ENCODE measurements around the gene PRDM7.
"Not testable (repeated sequence)": the region's sequence is repeated elsewhere in the genome, so short reads cannot be mapped to it uniquely, and the experiment has no call there.

The PRDM7 gene

DNA sequence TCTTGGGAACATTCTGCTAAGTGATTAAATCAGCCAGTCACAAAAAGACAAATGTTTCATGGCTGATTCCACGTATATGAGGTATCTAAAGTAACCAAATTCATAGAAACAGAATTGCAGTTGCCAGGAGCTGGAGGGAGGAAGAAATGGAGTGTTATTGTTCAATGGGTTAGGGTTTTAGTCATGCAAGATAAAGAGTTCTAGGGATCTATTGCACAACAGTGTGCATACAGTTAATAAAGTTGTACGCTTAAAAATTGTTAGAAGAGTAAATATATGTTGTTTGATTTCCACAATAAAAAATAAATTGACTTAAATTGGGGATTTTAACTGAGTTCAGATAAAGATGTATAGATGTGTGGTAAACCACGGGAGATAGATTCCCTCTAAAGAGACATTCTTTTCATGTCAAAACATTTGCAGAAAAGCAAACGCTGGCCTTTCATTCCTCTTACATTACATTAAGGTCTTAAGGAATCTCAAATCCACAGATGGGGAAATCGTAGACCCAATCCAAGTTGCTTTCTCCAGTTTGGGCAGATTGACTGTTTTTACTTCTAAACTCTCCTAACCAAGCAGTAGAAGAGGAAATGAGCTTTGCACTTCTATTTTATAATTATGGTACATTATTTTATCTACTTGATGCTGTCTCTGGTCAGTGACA, 4.6 kb downstream of the PRDM7 start:
- no peak for DNase-seq (ENCODE audit: low read depth, low spot score)

DNA sequence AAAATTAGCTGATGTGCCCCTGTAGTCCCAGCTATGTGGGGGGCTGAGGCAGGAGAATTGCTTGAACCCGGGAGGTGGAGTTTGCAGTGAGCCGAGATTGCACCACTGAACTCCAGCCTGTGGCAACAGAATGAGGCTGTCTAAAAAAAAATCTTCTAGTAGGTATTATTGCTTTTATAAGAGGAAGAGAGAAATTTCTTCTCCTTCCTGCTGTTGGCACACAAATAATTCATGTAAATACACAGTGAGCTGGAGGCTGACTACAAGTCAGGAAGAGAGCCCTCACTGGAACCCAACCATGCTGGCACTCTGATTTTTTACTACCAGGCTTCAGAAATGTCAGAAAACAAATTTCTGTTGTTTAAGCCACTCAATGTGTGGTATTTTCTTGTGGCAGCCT, 6.7 kb downstream of the PRDM7 start:
- no peak for DNase-seq (ENCODE audit: low read depth, low spot score)

DNA sequence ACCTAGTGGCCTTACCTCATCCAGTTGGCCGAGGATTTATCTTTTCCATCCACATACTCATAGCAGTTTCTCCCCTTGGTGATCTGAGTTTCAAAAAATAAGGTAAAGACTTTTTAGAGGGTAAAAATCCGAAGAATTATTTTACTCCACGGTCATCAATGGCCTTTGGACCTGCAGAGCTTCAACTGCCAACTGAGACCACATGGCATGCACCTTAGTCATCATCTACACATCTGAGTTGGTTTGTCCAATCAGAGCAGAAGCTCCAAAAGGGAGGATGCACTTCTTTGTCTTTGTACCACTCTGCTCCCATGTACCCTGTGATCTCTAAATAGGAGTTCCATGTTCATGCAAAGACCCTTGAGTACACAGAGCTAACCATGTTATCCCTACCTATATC, 15.7 kb downstream of the PRDM7 start:
- no peak for DNase-seq (ENCODE audit: low read depth, low spot score)

DNA sequence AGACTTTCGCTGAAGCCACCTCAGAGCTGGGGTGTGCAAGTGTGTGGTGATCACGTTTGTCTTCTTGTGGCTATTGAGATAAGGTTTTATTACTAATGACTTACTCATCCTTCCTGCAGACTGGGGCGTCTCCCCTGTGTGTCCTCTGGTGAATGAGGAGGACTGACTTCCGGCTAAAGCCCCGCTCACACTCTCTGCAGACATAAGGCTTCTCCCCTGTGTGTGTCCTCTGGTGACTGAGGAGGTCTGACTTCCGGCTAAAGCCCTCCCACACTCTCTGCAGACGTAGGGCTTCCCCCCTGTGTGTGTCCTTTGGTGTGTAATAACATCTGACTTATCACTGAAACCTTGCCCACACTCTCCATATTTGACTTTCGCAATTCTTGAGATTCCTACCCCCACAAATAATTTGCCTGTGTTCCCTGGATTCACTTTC, 19.4 kb downstream of the PRDM7 start:
- no peak for DNase-seq (ENCODE audit: low read depth, low spot score)

DNA sequence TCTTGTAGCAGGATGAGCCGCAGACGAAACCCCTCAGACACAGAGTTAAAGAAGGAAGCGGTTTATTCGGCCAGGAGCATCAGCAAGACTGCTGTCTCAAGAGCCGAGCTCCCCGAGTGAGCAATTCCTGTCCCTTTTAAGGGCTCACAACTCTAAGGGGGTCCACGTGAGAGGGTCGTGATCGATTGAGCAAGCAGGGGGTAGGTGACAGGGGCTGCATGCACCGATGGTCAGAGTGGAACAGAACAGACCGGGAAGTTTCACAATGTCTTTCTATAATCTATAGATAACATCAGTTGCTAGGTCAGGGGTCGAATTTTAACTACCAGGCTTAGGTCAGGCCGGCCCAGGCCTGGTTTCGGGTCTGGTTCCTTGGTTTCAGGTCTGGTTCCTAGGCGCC, 20.6 kb downstream of the PRDM7 start:
- DNase-seq (ENCODE audit: low read depth, low spot score): not testable (repeated sequence)

DNA sequence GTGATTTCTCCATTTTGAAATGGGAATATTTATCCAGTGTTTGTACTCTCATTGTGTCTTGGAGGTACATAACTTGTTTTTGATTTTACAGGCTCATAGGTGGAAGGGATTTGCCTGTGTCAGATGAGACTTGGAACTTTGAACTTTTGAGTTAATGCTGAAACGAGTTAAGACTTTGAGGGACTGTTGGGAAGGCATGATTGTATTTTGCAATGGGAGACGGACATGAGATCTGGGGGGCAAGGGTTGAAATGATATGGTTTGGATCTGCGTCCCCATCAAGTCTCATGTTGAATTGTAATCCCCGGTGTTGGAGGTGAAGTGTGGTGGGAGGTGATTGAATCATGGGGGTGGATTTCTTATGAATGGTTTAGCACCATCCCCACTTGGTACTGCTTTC, 21.8 kb downstream of the PRDM7 start:
- DNase-seq (ENCODE audit: low read depth, low spot score): no peak

DNA sequence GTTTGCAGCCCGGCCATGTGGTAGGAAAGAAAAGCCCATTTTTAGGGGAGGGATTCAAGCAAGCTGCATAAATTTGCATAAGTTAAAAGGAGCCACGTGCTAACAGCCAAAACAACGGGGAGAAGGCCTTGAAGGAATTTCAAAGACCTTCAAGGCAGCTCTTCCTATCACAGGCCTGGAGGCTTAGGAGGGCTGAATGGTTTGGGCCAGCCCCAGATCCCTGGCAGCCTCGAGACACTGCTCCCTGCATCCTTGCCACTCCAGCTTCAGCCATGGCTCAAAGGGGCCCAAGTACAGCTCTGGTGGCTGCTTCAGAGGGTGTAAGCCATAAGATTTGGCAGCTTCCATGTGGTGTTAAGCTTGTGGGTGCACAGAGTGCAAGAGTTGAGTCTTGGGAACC, 22.6 kb downstream of the PRDM7 start:
- DNase-seq (ENCODE audit: low read depth, low spot score): no peak

DNA sequence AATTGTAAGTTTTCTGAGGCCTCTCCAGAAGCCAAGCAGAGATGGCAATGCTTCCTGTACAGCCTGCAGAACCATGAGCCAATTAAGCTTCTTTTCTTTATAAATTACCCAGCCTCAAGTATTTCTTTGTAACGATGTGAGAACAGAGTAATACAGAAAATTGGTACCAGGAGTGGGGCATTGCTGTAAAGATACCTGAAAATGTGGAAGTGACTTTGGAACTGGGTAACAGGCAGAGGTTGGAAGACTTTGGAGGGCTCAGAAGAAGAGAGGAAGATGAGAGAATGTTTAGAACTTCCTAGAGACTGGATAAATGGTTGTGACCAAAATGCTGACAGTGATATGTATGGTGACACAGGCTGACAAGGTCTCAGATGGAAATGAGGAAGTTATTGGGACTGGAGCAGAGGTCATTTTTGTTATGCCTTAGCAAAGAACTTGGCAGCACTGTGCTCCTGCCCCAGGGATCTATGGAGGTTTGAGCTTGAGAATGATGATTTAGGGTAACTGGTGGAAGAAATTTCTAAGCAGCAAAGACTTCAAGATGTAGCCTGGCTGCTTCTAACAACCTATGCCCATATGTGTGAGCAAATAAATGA, 23.1 kb downstream of the PRDM7 start:
- no peak for DNase-seq (ENCODE audit: low read depth, low spot score)

DNA sequence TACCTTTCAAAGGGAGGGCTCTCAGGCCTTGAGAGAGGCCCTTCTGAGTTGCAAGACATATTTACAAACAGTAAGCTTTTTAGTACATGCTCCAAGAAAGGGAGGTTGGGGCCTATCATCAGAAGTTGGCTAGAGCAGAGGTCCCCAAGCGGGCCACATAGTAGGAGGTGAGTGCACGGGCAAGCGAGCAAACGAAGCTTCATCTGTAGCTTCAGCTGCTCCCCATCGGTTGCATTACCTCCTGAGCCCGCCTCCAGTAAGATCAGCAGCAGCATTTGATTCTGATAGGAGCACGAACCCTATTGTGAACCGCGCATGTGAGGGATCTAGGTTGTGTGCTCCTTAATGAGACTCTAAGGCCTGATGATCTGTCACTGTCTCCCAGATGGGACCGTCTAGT, 26.2 kb downstream of the PRDM7 start:
- DNase-seq (ENCODE audit: low read depth, low spot score): no peak

DNA sequence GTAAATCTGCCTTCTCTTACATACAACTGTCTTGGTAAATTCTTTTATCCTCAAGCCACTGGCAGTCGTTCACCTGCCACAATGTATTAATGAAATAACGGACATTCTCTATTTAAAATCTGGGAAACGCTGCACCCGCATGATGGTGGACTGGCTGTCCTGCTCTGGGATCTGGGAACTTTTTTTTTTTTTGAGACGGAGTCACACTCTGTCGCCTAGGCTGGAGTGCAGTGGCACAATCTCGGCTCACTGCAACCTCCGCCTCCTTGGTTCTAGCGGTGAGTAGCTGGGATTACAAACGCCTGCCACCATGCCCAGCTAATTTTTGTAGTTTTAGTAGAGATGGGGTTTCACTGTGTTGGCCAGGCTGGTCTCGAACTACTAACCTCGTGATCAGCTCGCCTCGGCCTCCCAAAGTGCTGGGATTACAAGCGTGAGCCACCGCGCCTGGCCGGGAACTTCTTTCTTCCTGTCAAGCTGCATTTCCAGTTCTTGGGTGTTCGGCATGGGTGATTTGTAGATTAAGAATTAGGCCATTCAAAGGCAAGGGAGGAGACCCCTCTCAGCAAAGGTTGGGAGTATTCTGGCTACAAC, 28.3 kb downstream of the PRDM7 start:
- no peak for DNase-seq (ENCODE audit: low read depth, low spot score)

DNA sequence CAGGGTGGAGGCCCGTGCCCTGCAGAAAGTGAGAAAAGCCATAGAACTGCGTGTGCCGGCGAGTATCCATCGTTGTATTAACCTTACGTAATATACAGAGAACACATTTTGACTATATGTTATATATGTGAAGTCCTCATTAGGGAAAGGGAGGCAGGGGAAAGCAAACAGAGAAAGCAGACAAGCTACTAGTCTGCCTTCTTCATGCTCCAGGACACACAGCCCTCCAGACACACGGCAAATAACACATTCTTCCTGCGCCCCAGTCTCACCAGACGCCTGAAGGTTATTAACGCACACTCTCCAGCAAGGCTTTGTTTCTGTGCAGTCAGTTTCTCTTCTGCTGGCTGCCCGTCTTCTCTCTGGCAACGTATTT, 28.8 kb downstream of the PRDM7 start:
- DNase-seq (ENCODE audit: low read depth, low spot score): no peak

DNA sequence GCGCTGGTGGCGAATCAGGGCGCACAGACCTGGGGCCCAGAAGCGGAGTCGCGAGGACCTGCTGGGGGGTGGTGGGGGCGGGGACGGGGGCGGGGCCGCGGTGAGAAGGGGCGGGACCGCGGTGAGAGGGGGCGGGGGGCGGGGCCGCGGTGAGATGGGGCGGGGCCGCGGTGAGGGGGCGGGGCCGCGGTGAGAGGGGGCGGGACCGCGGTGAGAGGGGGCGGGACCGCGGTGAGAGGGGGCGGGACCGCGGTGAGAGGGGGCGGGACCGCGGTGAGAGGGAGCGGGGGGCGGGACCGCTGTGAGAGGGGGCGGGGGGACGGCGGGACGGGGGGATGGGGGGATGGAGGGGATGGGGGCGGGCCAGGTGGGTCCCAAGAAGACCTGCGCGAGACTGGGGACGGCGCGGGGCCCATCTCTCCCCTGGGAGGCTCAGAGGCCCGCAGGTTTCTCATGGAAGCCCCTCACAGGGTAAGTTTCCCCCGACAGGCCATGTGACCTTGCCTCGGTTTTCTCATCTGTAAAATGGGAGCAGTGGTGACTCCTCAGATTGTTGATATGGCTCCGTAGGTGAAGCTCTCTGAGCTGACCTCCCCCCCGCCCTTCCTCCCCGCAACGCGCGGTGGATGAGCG, 29.3 kb downstream of the PRDM7 start:
- DNase-seq (ENCODE audit: low read depth, low spot score): no peak

DNA sequence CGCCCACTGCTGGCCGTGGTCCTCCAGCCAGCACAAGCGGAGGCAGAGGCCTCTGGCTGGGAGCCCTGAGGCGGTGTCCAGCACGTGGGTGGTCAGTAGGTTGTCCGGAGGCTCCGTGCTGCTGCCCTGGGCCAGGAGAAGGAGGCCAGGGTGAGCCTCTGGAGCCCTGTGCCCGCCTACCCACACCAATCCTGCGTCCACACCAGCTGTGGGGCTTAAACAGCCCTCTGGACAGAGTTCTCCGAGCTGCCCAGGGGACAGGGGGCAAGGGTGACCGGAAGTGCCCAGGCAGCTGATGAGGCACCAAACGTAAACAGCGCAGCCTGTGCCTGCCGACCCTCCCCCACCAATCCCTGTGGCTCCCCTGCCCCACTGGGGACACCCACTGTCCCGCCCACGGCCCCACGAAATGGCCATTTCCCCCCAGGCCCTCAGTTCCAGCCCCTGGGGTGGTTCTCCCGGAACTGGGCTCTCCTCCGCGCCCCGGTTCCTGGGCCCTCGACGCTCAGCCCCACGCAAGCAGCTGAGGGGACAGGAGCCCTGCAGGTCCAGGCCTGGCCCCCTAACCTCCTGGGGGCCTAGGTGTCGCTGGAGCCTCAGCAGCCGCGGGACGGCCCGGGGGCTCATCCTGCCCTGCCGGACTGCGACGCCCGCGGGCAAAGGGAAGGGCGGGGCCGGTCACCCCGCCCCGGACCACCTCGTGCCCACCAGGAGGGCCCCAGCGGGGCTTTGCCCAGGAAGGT, 30.0 kb downstream of the PRDM7 start:
- DNase-seq (ENCODE audit: low read depth, low spot score): no peak

DNA sequence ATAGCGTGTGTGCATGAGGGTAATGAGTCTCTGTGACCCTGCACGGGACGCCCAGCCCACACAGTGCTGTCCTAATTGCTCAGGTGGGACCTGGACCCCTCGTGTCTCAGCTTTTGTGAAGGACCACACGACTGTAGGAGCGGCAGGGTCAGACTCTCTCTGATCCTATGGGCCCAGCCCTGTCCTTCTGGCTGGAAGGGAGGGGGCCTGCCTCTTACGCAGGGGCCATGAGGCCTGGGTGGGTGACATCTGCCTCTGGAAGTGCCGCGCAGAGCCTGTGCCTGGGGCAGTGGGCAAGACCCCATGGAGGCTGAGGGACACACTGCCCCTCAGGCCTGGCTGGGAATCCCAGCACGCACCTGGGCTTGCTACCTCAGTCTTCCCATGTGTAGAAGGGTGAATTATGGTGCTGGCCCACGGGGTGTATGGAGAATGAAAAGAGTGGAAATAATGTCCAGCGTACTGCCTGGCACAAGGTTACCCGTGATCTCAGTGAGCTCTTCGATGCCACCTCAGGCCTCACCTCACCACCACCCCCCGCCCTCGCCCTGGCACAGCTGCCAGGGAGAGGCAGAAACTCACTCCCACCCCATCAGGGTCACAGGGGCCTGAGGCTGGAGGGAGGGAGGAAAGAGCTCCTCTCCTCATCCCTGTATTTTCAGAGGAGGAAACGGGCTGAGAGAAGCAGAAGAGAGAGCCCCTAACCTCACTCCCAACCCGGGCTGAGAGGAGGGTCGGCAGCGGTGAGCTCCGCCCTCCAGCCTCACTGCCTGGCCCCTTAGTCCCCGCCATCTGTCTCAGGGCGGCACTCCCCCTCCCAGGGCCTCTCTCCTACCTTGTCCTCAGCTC, 30.8 kb downstream of the PRDM7 start:
- DNase-seq (ENCODE audit: low read depth, low spot score): no peak

DNA sequence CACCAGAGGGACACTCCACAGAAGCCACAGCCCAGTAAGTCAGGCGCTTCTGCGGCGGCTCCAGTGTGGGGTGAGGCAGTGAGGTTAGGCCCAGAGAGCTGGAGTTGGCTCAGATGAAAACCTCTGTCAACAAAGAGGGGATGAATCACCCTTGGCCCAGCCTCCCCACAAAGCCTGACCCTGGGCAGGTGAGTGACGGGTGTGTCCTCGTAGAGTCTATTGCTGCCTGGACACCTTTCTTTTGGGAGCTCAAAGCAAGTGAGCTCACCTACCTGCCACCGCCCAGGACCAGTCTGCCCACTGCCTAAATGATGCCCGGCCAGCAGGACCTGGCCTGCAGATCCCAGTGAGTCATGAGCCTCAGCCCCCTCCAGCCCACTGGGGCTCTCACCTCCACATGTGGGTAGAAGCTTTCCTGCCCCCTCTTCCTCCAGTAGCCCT, 33.0 kb downstream of the PRDM7 start:
- no peak for DNase-seq (ENCODE audit: low read depth, low spot score)

DNA sequence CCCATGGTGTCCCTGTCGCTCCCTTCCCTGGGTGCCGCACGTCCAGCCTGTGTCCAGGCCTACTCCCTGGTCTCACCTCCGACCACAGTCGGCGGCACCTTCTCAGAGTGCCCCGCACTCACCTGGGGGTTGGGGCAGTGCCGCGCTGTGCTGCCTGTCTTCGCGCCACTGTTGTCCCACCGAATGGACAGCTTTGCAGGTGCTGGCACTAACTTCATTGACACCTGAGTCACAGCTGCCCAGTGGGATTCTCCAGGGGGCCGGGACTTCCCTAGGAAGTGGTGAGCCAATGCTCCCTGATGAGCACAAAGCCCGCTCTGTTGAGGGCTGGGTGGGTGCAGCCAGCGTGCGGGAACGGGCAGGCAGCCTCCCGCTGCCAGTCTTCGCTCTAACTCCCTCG, 33.6 kb downstream of the PRDM7 start:
- no peak for DNase-seq (ENCODE audit: low read depth, low spot score)

DNA sequence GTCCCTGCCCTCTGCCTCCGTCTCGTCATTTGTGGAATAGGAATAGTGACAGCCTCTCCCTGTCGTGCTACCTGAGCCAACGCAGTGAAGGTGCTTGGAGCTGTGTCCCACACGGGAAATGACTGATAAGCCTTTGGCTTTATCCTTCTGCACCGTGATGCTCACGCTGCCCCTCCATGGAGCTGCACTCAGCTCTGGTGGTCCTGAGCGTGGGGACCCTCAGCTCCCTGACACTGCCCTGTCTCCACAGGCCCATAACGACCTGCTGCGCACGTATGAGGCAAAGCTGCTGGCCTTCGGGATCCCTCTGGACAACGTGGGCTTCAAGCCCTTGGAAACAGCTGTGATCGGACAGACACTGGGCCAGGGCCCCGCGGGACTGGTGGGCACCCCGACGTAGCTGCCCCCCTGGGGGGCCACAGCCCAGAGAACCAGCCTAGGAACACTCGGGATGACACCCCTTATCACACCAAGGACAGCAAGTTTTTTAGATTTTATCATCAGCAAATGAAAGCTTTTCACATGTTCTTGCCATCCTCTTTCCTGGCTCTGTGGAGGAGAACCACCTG, 34.1 kb downstream of the PRDM7 start:
- no peak for DNase-seq (ENCODE audit: low read depth, low spot score)

DNA sequence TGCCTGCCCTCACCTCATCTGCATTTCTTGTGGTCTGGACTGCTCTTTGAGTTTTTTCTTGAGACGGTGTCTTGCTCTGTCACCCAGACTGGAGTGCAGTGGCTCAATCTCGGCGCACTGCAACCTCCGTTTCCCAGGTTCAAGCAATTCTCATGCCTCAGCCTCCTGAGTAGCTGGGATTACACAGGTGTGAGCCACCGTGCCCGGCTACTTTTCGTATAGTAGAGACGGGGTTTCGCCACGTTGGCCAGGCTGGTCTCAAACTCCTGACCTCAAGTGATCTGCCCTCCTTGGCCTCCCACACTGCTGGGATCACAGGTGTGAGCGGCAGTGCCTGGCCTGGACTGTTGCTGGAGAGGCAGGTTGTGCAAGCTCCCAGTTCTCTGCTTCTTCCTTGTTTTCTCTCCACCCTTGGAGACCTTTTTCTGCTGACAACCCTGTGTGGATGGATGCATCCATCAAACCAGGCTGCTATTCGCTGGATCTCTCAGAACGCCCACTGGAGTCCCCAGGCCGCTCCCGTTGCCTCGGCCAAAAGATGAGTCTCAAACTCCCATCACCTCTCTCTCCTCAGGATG, 35.1 kb downstream of the PRDM7 start:
- DNase-seq (ENCODE audit: low read depth, low spot score): no peak

DNA sequence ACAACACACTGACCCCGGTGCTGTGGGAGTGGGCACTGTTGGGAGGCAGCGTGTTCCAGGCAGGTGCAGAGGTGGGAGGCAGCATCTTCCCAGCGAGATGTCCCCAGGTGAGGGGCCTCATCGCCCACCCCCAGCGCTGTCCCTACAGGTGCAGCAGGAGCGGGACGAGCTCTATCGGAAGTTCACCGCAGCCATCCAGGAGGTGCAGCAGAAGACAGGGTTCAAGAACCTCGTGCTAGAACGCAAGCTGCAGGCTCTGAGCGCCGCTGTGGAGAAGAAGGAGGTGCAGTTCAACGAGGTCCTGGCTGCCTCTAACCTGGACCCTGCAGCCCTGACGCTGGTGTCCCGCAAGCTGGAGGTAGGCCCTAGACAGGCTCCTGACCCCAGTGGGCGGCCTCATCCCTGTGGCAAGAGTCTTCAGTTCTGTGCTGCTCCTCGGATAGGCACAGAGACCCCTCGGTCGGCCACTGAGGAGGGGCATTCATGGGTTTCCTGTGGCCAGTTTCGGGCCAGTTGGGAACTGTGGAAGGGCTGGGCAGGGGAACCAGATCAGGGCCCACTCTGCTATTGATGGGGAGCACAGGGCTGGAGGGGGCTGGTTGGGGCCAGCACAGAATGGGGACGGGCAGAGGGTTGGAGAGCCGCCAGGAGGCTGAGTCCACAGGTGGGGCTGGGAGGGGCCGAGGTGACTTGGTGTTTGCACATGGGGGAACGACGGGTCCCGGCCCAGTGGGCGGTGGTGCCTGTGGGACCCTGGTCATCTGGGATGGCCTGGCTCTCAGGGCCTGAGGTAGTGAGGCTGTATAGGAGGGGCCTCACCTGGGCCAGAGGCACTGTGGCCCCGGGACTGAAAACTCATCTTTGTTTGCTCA, 36.7 kb downstream of the PRDM7 start:
- DNase-seq (ENCODE audit: low read depth, low spot score): no peak

DNA sequence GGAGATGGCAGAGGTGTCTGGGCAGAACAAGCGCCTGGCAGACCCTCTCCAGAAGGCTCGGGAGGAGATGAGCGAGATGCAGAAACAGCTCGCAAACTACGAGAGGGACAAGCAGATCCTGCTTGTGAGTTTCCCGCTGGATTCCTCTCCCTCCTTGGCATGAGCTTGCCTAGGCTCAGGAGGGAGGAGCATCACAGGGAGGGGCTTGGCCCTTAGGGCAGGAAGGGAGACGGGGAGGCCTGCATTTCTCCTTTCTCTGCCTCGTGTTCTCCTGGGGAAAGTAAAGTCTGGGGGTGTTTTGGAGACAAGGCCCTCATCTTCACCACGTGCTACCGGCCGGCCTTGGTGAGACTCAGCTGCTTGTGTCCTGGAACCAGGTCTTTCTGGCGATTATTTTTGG, 39.9 kb downstream of the PRDM7 start:
- DNase-seq (ENCODE audit: low read depth, low spot score): no peak

Measured in activated CD4-positive, CD25-positive, alpha-beta regulatory T cell treated with anti-CD3 and anti-CD28 coated beads, Interleukin-2, amount 50 U/mL, for 16 hours (primary cell).